ENCODE results near the gene CACNA2D4. TPM values are rescaled to one million over a fixed set of nuclear protein-coding genes. Genes with fewer than 3 reads are reported as not detected.

CACNA2D4 gene
- total and polyA plus RNA-seq, 2 of the 13 experiments (the other 11 are each of a cell fraction or from before 2014, with no cell fraction given), result 14.2 to 136 TPM

GRCh38 chr12:1830981-1831963 is 87.2 kb downstream of the CACNA2D4 start (continued):
- TF ChIP-seq PRDM10 (CRISPR knock-in tag; IDR thresholded peaks at IDR 0.05; ENCODE audit: low read depth), result 0 out of 2 replicates have a peak, but pooled peaks have one; percentile 40
- TF ChIP-seq ZFP82 (CRISPR knock-in tag; IDR thresholded peaks at IDR 0.05; ENCODE audit: borderline replicate concordance), result no peak
- 0 out of 2 replicates have a peak, but pooled peaks have one; percentile 54 for TF ChIP-seq ZBTB49 (CRISPR knock-in tag; IDR thresholded peaks at IDR 0.05; ENCODE audit: borderline replicate concordance)
- TF ChIP-seq NR2F1 (CRISPR knock-in tag; IDR thresholded peaks at IDR 0.05), result no peak
- no peak for TF ChIP-seq ZNF512B (CRISPR knock-in tag; IDR thresholded peaks at IDR 0.05; ENCODE audit: borderline replicate concordance)
- peak; percentile 70; the same call in 1 of the 2 replicates for TF ChIP-seq ZSCAN31 (CRISPR knock-in tag; IDR thresholded peaks at IDR 0.05; ENCODE audit: low read depth)
- TF ChIP-seq GLMP (CRISPR knock-in tag; IDR thresholded peaks at IDR 0.05; ENCODE audit: borderline replicate concordance), result no peak
- TF ChIP-seq HIVEP1 (CRISPR knock-in tag; IDR thresholded peaks at IDR 0.05), result 0 out of 2 replicates have a peak, but pooled peaks have one; percentile 43
- TF ChIP-seq ZBED4 (CRISPR knock-in tag; IDR thresholded peaks at IDR 0.05; ENCODE audit: borderline replicate concordance), result peak; percentile 90
- TF ChIP-seq KDM5B (CRISPR knock-in tag; IDR thresholded peaks at IDR 0.05; ENCODE audit: borderline replicate concordance), result peak; percentile 93; the same call in 1 of the 2 replicates
